Endothelial cell of umbilical vein (primary cell): ENCODE measurements around the gene FXYD4. TPM values are rescaled to one million over a fixed set of nuclear protein-coding genes. Genes with fewer than 3 reads are reported as not detected.

Source experiments
- BruUV-seq: library from RNA; stranded (reverse); fragments of 400-500 nt; replicated peaks from 2 replicates; lab custom pipeline; 2021; lab: Mats Ljungman, UMichigan
- CTCF ChIA-PET: fragments of 300-600, 350-600 bp; sonication (Branson Sonifier 250); formaldehyde crosslinking; loops from one replicate; lab custom pipeline; 2021; ENCODE audit warnings: antibody characterized with exemption, inconsistent platforms; lab: Charles Lee
- POLR2A ChIA-PET: fragments of 300-600, 350-600 bp; sonication (Branson Sonifier 250); formaldehyde crosslinking; loops from one replicate; lab custom pipeline; 2021; ENCODE audit warnings: antibody characterized with exemption, inconsistent platforms; lab: Charles Lee
- DNase-seq: peaks from one replicate; pipeline ENCODE4 v3.0.0-alpha.2; 2011; ENCODE audit warnings: low read depth, low spot score
- FAIRE-seq: peaks from 2 replicates; lab custom pipeline; 2011; peaks lifted over from hg19 to GRCh38; lab: Jason Lieb, UNC
- H2AFZ ChIP-seq: 2 replicates; pipeline ENCODE4 v1.6.0; 2012; ENCODE audit warnings: low read depth, low read length, control low read depth, inconsistent platforms
- H3K27ac ChIP-seq: 2 replicates; pipeline ENCODE4 v1.5.1; 2011; ENCODE audit warnings: low read depth, mild to moderate bottlenecking, control low read depth, low read length, moderate library complexity; ENCODE audit not compliant: insufficient read depth
- H3K27me3 ChIP-seq, 2 experiments: 2 replicates each; pipeline versions ENCODE4 v1.6.0 to v1.6.1; 2011; ENCODE audit warnings: low read length in 2 of 2, mixed read lengths in 1 of 2; ENCODE audit not compliant: control insufficient read depth in 2 of 2, insufficient read depth in 2 of 2
- H3K36me3 ChIP-seq, 2 experiments: 2 replicates in 1 of 2; 3 replicates in 1 of 2; pipeline ENCODE4 v1.5.1; 2011; ENCODE audit warnings: low read length in 2 of 2, mild to moderate bottlenecking in 1 of 2, moderate library complexity in 1 of 2; ENCODE audit not compliant: control insufficient read depth in 2 of 2, insufficient read depth in 2 of 2; ENCODE audit errors: extremely low read depth in 1 of 2
- H3K4me1 ChIP-seq: 3 replicates; pipeline ENCODE4 v1.5.1; 2011; ENCODE audit warnings: mild to moderate bottlenecking, low read length; ENCODE audit not compliant: control insufficient read depth, insufficient read depth; ENCODE audit errors: extremely low read depth
- H3K4me2 ChIP-seq: 2 replicates; pipeline ENCODE4 v1.6.1; 2011; ENCODE audit warnings: low read length, control low read depth, mixed read lengths; ENCODE audit not compliant: insufficient read depth
- H3K4me3 ChIP-seq, 3 experiments: fragments of 200-600 bp in 1 of 3; sonication (generic), shearing (Covaris generic) in 1 of 3; replicated peaks in 1 of 3; 2 replicates each; pipeline ENCODE4 v1.5.1; 2011 to 2016; ENCODE audit warnings: control low read depth in 3 of 3, low read length in 3 of 3, mild to moderate bottlenecking in 2 of 3, inconsistent platforms in 1 of 3, low read depth in 1 of 3, moderate library complexity in 1 of 3; ENCODE audit not compliant: insufficient read depth in 1 of 3
- H3K79me2 ChIP-seq: 2 replicates; pipeline ENCODE4 v1.6.0; 2012; ENCODE audit warnings: low read length, inconsistent platforms; ENCODE audit not compliant: control insufficient read depth, insufficient read depth
- H3K9ac ChIP-seq: replicated peaks from 2 replicates; pipeline ENCODE3; 2011; ENCODE audit warnings: low read length, control low read depth; ENCODE audit not compliant: insufficient read depth; ENCODE audit errors: extremely low read depth
- H3K9me1 ChIP-seq: replicated peaks from 3 replicates; pipeline ENCODE4 v1.6.0; 2011; ENCODE audit warnings: mild to moderate bottlenecking, low read length; ENCODE audit not compliant: control insufficient read depth, insufficient read depth; ENCODE audit errors: extremely low read depth
- H3K9me3 ChIP-seq: replicated peaks from 2 replicates; pipeline ENCODE4 v1.5.1; 2012; ENCODE audit warnings: low read length, inconsistent platforms; ENCODE audit not compliant: control insufficient read depth, insufficient read depth
- H4K20me1 ChIP-seq: replicated peaks from 2 replicates; pipeline ENCODE3; 2011; ENCODE audit warnings: mild to moderate bottlenecking, low read length; ENCODE audit not compliant: control insufficient read depth, insufficient read depth; ENCODE audit errors: extremely low read depth
- CTCF ChIP-seq, 2 donors: IDR thresholded peaks; 1 replicate in 1 of 2; 2 replicates in 1 of 2; pipeline ENCODE4 v1.5.1; 2011; ENCODE audit warnings: low read length in 2 of 2, mild to moderate bottlenecking in 2 of 2, moderate library complexity in 2 of 2, control low read depth in 1 of 2, inconsistent platforms in 1 of 2, low read depth in 1 of 2; ENCODE audit not compliant: insufficient read depth in 1 of 2; ENCODE audit errors: extremely low read depth in 1 of 2
- EZH2 ChIP-seq: IDR thresholded peaks from 2 replicates; pipeline ENCODE4 v1.6.1; 2012; ENCODE audit warnings: borderline replicate concordance, low read depth, mild to moderate bottlenecking, moderate library complexity, low read length, inconsistent platforms; ENCODE audit not compliant: severe bottlenecking
- FOS ChIP-seq: IDR thresholded peaks from 2 replicates; pipeline ENCODE4 v1.6.1; 2011; ENCODE audit warnings: mild to moderate bottlenecking, low read length, moderate library complexity, borderline replicate concordance; ENCODE audit not compliant: insufficient read depth
- GATA2 ChIP-seq: IDR thresholded peaks from 2 replicates; pipeline ENCODE4 v1.7.0; 2011; ENCODE audit warnings: low read depth, mild to moderate bottlenecking, moderate library complexity, mixed read lengths, low read length; ENCODE audit not compliant: insufficient read length, insufficient read depth
- JUN ChIP-seq: IDR thresholded peaks from 2 replicates; pipeline ENCODE4 v1.6.1; 2011; ENCODE audit warnings: borderline replicate concordance, low read depth; ENCODE audit not compliant: insufficient read length, insufficient read depth
- MYC ChIP-seq: IDR thresholded peaks from one replicate; pipeline ENCODE4 v1.6.1; 2011; ENCODE audit warnings: mild to moderate bottlenecking, low read depth, low read length
- POLR2A ChIP-seq: IDR thresholded peaks from 2 replicates; pipeline ENCODE4 v1.6.1; 2012; ENCODE audit warnings: low read depth, mild to moderate bottlenecking, control low read depth, low read length
- POLR2AphosphoS5 ChIP-seq: IDR thresholded peaks from 2 replicates; pipeline ENCODE4 v1.6.1; 2012; ENCODE audit warnings: low read depth, mild to moderate bottlenecking, control low read depth, low read length, moderate library complexity; ENCODE audit not compliant: insufficient read depth
- dilution Hi-C: fragments of 300-500 bp; cut with MboI; formaldehyde crosslinking; loops from one replicate; pipeline ENCODE4 v1.15.0; 2019; ENCODE audit warnings: low sequenced_read_pairs; ENCODE audit not compliant: extremely low pct_ligation_motif_present
- intact Hi-C: fragments of 100-400 bp; cut with micrococcal nuclease; formaldehyde crosslinking; loops from one replicate; pipeline ENCODE4 v1.10.0; 2022
- polyA plus RNA-seq, 4 experiments: library from polyadenylated mRNA; depleted of rRNA in 3 of 4; stranded (reverse) in 3 of 4; unstranded in 1 of 4; fragments of >200 nt; gene quantifications; 2 replicates each; pipeline versions ENCODE4 v1.2.1 to v1.2.3, GENCODE V29; 2011 to 2012; ENCODE audit warnings: missing spikeins in 1 of 4
- total RNA-seq: library from RNA; stranded (reverse); gene quantifications from 2 replicates; pipeline ENCODE4 v1.2.3, GENCODE V29; 2021
- TF ChIP-seq, protein P1 (sequence below): IDR thresholded peaks from 2 replicates; pipeline ENCODE4 v1.6.1; 2011; ENCODE audit not compliant: insufficient read depth, insufficient read length

Gene FXYD4
- total and polyA plus RNA-seq, 2 donors (not counting 3 experiments of a cell fraction or from before 2014, with no cell fraction given), result not detected

DNA sequence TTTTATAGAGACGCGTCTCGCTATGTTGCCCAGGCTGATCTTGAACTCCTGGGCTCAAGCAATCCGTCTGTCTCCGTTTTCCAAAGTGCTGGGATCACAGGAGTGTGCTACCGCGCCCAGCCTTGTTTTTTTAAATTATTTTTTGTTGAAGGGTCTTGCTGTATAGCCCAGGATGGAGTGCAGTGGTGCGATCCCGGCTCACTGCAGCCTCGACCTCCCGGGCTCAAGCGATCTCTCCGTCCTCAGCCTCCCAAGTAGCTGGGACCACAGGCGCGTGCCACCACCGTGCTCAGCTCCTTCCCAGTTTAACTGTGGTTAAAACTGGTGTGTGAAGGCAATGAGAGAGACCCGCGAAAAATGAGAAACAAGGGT is 48.5 kb downstream of the FXYD4 start:
- dilution Hi-C loops (no loop called here), intact Hi-C loops (loop anchor here (1.0 kb wide), 3 partner anchors 11 to 23 kb away; partner anchors contain the start of gene HNRNPF)
- peak overlapping the region; percentile 86 for H2AFZ ChIP-seq
- no peaks in the 10 kb centered on the region for H3K79me2 ChIP-seq
- ChIA-PET POLR2A (interaction anchor here (0.6 to 1.4 kb wide), 3 partner anchors 11 to 19 kb away, joined by 3 to 6 read pairs (median 4); partner anchors contain the start of genes HNRNPF and ZNF487), CTCF (interaction anchor here (1.3 to 1.7 kb wide), 2 partner anchors 11 to 24 kb away, joined by 4 to 6 read pairs; partner anchors contain the start of gene HNRNPF)
- H3K27ac ChIP-seq, result peak overlapping the region; percentile 68
- no peak for FAIRE-seq
- no peak for TF ChIP-seq CTCF (IDR thresholded peaks at IDR 0.05; ENCODE audit: extremely low read depth in 1 of 2, insufficient read depth in 1 of 2, low read depth in 1 of 2, low read length in 2 of 2)
- TF ChIP-seq FOS, result no peak
- TF ChIP-seq EZH2, result no peak
- no peak for TF ChIP-seq JUN
- TF ChIP-seq POLR2A, result no peak
- no peak for TF ChIP-seq POLR2AphosphoS5
- no peak for TF ChIP-seq GATA2
- TF ChIP-seq, protein P1, sequence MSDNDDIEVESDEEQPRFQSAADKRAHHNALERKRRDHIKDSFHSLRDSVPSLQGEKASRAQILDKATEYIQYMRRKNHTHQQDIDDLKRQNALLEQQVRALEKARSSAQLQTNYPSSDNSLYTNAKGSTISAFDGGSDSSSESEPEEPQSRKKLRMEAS, result no peak
- TF ChIP-seq MYC, result no peak
- H3K36me3 ChIP-seq, result no peaks in the 10 kb centered on the region
- peak overlapping the region; percentile 76 for H3K4me2 ChIP-seq
- no peaks in the 10 kb centered on the region for H3K27me3 ChIP-seq
- H3K9me3 ChIP-seq, result no peaks in the 10 kb centered on the region
- H4K20me1 ChIP-seq, result no peaks in the 10 kb centered on the region
- TSS peak; percentile 34 for BruUV-seq
- H3K9me1 ChIP-seq, result no peaks in the 10 kb centered on the region
- H3K4me3 ChIP-seq, result peak overlapping the region in 2 of 3 experiments; percentile 37 to 51
- DNase-seq, result no peak
- peak overlapping the region; percentile 72 for H3K9ac ChIP-seq
- peaks cover 16% of the 10 kb centered on the region for H3K4me1 ChIP-seq
